Panc1 (cell line): ENCODE data around the gene HES4. TPM values are rescaled to one million over a fixed set of nuclear protein-coding genes. Genes with fewer than 3 reads are reported as not detected.

Source experiments
- ATAC-seq: fragments of 200-7000 bp; cut with Tn5 transposase; 2 replicates; pipeline ENCODE4 v1.9.1; 2020; ENCODE audit warnings: mild to moderate bottlenecking, moderate library complexity
- BruUV-seq: library from RNA; stranded (reverse); fragments of 400-500 nt; replicated peaks from 2 replicates; lab custom pipeline; 2021; lab: Mats Ljungman, UMichigan
- CTCF ChIA-PET: fragments of 300-600 bp; sonication (Branson Sonifier 250); formaldehyde crosslinking; loops from one replicate; lab custom pipeline; 2022; ENCODE audit warnings: antibody characterized with exemption; lab: Charles Lee
- POLR2A ChIA-PET: fragments of 300-600 bp; sonication (Branson Sonifier 250); formaldehyde crosslinking; loops from one replicate; lab custom pipeline; 2022; ENCODE audit warnings: antibody characterized with exemption; lab: Charles Lee
- DNase-seq: peaks from one replicate; pipeline ENCODE4 v3.0.0-alpha.2; 2010; ENCODE audit warnings: low read depth, low spot score
- H3K27ac ChIP-seq: 2 replicates; pipeline ENCODE4 v1.5.1; 2011; ENCODE audit warnings: mild to moderate bottlenecking, low read length, inconsistent platforms
- H3K27me3 ChIP-seq: fragments of 200-500 bp; sonication (Bioruptor generic); 2 replicates; pipeline ENCODE4 v1.6.0; 2014; ENCODE audit warnings: low read length, inconsistent platforms; ENCODE audit not compliant: control insufficient read depth, insufficient read depth
- H3K36me3 ChIP-seq: fragments of 200-500 bp; sonication (Bioruptor generic); 2 replicates; pipeline ENCODE4 v1.5.1; 2014; ENCODE audit warnings: inconsistent platforms, mild to moderate bottlenecking, low read length, moderate library complexity; ENCODE audit not compliant: control insufficient read depth, insufficient read depth
- H3K4me1 ChIP-seq: 2 replicates; pipeline ENCODE4 v1.5.1; 2011; ENCODE audit warnings: inconsistent platforms, mild to moderate bottlenecking, low read length, moderate library complexity; ENCODE audit not compliant: control insufficient read depth, insufficient read depth
- H3K4me3 ChIP-seq, 2 experiments: 2 replicates each; pipeline ENCODE4 v1.5.1; 2011 to 2012; ENCODE audit warnings: low read depth in 2 of 2, low read length in 2 of 2, mild to moderate bottlenecking in 2 of 2, inconsistent platforms in 1 of 2, moderate library complexity in 1 of 2
- H3K9me3 ChIP-seq: fragments of 200-500 bp; sonication (Bioruptor generic); 2 replicates; pipeline ENCODE4 v1.5.1; 2014; ENCODE audit warnings: low read depth, mild to moderate bottlenecking, inconsistent platforms, low read length, moderate library complexity; ENCODE audit not compliant: control insufficient read depth, insufficient read depth
- POLR2AphosphoS5 ChIP-seq: IDR thresholded peaks from 2 replicates; pipeline ENCODE4 v1.6.1; 2012; ENCODE audit warnings: mild to moderate bottlenecking, low read depth, low read length, moderate library complexity
- SIN3A ChIP-seq: IDR thresholded peaks from 2 replicates; pipeline ENCODE4 v1.6.1; 2012; ENCODE audit warnings: low read depth, mild to moderate bottlenecking, low read length, moderate library complexity, borderline replicate concordance; ENCODE audit not compliant: insufficient read depth
- TCF7L2 ChIP-seq: IDR thresholded peaks from 2 replicates; pipeline ENCODE4 v1.6.1; 2011; ENCODE audit warnings: mild to moderate bottlenecking, low read depth, low read length, inconsistent platforms
- in situ Hi-C: cut with HindIII; loops from 2 replicates; pipeline ENCODE4 v1.10.0; 2016; ENCODE audit warnings: low sequenced_read_pairs, low pct_unique_long_range_greater_than_20kb
- intact Hi-C: fragments of 100-400 bp; cut with micrococcal nuclease; formaldehyde crosslinking; loops from one replicate; pipeline ENCODE4 v1.10.0; 2022; ENCODE audit not compliant: unreplicated experiment
- total RNA-seq: library from RNA; stranded (reverse); gene quantifications from one replicate; pipeline ENCODE4 v1.2.1, GENCODE V29; 2021; ENCODE audit not compliant: unreplicated experiment
- TF ChIP-seq, protein P1 (sequence below): fragments of 450-650 bp; IDR thresholded peaks from 2 replicates; pipeline ENCODE4 v1.5.1; 2017; ENCODE audit warnings: mild to moderate bottlenecking
- TF ChIP-seq, protein P2 (sequence below), 2 experiments: IDR thresholded peaks; 2 replicates each; pipeline ENCODE4 v1.6.1; 2011 to 2012; ENCODE audit warnings: low read depth in 2 of 2, control low read depth in 1 of 2, low read length in 1 of 2, mild to moderate bottlenecking in 1 of 2, moderate library complexity in 1 of 2; ENCODE audit not compliant: insufficient read depth in 1 of 2

The HES4 gene
- total RNA-seq, 1 experiment from 2014 or later, result 74.2 TPM

DNA sequence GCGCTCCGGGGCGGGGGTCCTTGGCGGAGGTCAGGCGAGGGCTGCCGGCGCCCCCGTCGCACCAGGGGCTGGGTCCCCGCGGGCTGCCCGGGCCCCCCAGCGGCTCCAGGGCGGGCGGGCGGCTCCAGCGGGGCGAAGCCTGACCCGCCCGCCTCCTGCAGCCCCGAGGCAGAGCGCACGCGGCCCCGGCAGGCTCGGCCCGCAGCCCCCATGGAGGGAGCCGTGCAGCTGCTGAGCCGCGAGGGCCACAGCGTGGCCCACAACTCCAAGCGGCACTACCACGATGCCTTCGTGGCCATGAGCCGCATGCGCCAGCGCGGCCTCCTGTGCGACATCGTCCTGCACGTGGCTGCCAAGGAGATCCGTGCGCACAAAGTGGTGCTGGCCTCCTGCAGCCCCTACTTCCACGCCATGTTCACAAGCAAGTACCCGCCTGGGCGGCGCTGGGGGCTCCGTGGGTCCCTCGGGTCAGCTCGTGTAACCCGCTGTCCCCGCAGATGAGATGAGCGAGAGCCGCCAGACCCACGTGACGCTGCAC, 38.7 kb downstream of the HES4 start:
- intact Hi-C loops, result no loop called here
- Histone ChIP-seq H3K36me3 (peaks cover 14% of the 10 kb centered on the region), H3K4me1 (peaks cover 13% of the 10 kb centered on the region), H3K27me3 (no peaks in the 10 kb centered on the region), H3K9me3 (no peaks in the 10 kb centered on the region), H3K27ac (no peak overlapping the region), H3K4me3 (peak overlapping the region; percentile 50 to 99)
- DNase-seq (no peak), ATAC-seq (peak; percentile 24; the same call in 1 of the 2 replicates)
- BruUV-seq, result no TSS peak
- in situ Hi-C loops, result no loop called here
- CTCF ChIA-PET, result no interaction called here
- POLR2A ChIA-PET, result interaction anchor here (0.5 kb wide), 1 partner anchor 387 kb away, joined by 3 read pairs; no protein-coding TSS in a partner anchor
- TF ChIP-seq, protein P1, sequence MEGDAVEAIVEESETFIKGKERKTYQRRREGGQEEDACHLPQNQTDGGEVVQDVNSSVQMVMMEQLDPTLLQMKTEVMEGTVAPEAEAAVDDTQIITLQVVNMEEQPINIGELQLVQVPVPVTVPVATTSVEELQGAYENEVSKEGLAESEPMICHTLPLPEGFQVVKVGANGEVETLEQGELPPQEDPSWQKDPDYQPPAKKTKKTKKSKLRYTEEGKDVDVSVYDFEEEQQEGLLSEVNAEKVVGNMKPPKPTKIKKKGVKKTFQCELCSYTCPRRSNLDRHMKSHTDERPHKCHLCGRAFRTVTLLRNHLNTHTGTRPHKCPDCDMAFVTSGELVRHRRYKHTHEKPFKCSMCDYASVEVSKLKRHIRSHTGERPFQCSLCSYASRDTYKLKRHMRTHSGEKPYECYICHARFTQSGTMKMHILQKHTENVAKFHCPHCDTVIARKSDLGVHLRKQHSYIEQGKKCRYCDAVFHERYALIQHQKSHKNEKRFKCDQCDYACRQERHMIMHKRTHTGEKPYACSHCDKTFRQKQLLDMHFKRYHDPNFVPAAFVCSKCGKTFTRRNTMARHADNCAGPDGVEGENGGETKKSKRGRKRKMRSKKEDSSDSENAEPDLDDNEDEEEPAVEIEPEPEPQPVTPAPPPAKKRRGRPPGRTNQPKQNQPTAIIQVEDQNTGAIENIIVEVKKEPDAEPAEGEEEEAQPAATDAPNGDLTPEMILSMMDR, result no peak
- TF ChIP-seq SIN3A, result peak; percentile 26; the same call in 1 of the 2 replicates

DNA sequence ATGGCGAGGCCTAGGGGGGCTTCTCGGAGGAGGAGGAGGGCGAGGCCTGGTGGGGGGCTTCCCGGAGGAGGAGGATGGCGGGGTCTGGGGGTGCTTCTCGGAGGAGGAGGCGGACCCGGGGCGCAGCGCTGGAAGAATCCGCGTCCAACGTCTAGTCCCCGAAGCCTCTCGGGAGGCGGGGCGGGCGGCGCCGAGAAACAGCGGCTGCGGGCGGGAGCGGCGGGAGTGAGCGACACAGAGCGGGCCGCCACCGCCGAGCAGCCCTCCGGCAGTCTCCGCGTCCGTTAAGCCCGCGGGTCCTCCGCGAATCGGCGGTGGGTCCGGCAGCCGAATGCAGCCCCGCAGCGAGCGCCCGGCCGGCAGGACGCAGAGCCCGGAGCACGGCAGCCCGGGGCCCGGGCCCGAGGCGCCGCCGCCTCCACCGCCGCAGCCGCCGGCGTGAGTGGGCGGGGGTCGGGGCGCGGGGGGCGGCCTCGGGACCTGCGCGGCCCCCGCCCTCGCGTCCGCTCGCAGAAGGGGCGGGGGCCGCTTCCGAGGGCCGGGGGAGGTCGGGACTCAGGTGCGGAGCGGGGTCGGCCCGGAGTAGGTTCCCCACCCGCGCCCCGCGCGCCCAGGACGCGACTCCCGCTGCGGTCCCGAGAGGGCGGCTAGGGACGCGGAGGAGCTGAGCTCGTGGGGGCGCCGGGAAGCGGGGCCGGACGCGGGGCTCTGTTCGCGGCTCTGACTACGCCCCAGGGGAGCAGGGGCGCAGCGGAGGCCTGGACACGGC, 39.4 kb downstream of the HES4 start, which contains the start of gene KLHL17:
Gene KLHL17 (plus strand): TSS at position 222 of the 769 bp plus-strand sequence. CDS start 110 bp downstream, at position 332.
- ATAC-seq (peak; percentile 79), DNase-seq (no peak)
- TF ChIP-seq TCF7L2 (no peak), POLR2AphosphoS5 (no peak), SIN3A (no peak)
- TF ChIP-seq, protein P2, sequence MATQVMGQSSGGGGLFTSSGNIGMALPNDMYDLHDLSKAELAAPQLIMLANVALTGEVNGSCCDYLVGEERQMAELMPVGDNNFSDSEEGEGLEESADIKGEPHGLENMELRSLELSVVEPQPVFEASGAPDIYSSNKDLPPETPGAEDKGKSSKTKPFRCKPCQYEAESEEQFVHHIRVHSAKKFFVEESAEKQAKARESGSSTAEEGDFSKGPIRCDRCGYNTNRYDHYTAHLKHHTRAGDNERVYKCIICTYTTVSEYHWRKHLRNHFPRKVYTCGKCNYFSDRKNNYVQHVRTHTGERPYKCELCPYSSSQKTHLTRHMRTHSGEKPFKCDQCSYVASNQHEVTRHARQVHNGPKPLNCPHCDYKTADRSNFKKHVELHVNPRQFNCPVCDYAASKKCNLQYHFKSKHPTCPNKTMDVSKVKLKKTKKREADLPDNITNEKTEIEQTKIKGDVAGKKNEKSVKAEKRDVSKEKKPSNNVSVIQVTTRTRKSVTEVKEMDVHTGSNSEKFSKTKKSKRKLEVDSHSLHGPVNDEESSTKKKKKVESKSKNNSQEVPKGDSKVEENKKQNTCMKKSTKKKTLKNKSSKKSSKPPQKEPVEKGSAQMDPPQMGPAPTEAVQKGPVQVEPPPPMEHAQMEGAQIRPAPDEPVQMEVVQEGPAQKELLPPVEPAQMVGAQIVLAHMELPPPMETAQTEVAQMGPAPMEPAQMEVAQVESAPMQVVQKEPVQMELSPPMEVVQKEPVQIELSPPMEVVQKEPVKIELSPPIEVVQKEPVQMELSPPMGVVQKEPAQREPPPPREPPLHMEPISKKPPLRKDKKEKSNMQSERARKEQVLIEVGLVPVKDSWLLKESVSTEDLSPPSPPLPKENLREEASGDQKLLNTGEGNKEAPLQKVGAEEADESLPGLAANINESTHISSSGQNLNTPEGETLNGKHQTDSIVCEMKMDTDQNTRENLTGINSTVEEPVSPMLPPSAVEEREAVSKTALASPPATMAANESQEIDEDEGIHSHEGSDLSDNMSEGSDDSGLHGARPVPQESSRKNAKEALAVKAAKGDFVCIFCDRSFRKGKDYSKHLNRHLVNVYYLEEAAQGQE (IDR thresholded peaks at IDR 0.05; ENCODE audit: insufficient read depth in 1 of 2, low read depth in 2 of 2, low read length in 1 of 2), result no peak
- TF ChIP-seq, protein P1, result no peak
- H3K9me3 ChIP-seq, result no peaks in the 10 kb centered on the region
- no peaks in the 10 kb centered on the region for H3K27me3 ChIP-seq
- in situ Hi-C loops (no loop called here), intact Hi-C loops (no loop called here)
- POLR2A ChIA-PET, result interaction anchor here (0.5 kb wide), 1 partner anchor 388 kb away, joined by 3 read pairs; no protein-coding TSS in a partner anchor
- H3K27ac ChIP-seq, result peak within 1 kb of the TSS; percentile 71
- H3K36me3 ChIP-seq, result peaks cover 15% of the 10 kb centered on the region
- CTCF ChIA-PET, result no interaction called here
- H3K4me1 ChIP-seq, result peaks cover 8% of the 10 kb centered on the region
- H3K4me3 ChIP-seq, result peak within 1 kb of the TSS; percentile 50 to 99
- no TSS peak for BruUV-seq
